Measurements from ENCODE around the gene NMRK1. TPM values are rescaled to one million over a fixed set of nuclear protein-coding genes. Genes with fewer than 3 reads are reported as not detected.

The NMRK1 gene
- total RNA-seq, 1 donor from 2014 or later = 3.5 TPM

DNA sequence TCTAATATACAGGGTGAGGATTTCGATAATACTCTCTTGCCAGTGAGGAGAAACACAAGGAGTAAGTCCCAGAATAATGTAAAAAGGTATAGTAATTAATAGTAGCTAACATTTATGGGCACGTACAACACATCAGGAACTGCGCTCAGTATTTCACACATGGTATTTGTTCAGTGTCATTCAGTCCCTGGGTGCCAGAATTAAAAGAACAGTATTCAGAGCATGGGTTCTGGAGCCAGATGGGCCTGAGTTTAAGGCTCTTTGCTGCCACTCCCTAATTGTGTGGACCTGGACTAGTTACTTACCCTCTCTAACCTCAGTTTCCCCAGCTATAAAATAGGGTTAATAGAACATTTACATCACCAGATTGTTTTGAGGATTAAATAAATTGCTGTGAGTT is 16.7 kb upstream of the NMRK1 start:
- Mint-ChIP-seq H3K36me3 (ENCODE audit: insufficient read depth) (no peaks in the 10 kb centered on the region), H3K27me3 (no peaks in the 10 kb centered on the region), H3K27ac (no peak overlapping the region), H3K4me1 (ENCODE audit: low read depth) (peaks cover 8% of the 10 kb centered on the region), H3K4me3 (ENCODE audit: low read depth) (no peak overlapping the region), H3K9me3 (ENCODE audit: low read depth) (no peaks in the 10 kb centered on the region)
- TF ChIP-seq, protein P1, sequence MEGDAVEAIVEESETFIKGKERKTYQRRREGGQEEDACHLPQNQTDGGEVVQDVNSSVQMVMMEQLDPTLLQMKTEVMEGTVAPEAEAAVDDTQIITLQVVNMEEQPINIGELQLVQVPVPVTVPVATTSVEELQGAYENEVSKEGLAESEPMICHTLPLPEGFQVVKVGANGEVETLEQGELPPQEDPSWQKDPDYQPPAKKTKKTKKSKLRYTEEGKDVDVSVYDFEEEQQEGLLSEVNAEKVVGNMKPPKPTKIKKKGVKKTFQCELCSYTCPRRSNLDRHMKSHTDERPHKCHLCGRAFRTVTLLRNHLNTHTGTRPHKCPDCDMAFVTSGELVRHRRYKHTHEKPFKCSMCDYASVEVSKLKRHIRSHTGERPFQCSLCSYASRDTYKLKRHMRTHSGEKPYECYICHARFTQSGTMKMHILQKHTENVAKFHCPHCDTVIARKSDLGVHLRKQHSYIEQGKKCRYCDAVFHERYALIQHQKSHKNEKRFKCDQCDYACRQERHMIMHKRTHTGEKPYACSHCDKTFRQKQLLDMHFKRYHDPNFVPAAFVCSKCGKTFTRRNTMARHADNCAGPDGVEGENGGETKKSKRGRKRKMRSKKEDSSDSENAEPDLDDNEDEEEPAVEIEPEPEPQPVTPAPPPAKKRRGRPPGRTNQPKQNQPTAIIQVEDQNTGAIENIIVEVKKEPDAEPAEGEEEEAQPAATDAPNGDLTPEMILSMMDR (IDR thresholded peaks at IDR 0.05; ENCODE audit: unreplicated experiment) = no peak
- DNase-seq (ENCODE audit: low spot score, unreplicated experiment) = no peak

DNA sequence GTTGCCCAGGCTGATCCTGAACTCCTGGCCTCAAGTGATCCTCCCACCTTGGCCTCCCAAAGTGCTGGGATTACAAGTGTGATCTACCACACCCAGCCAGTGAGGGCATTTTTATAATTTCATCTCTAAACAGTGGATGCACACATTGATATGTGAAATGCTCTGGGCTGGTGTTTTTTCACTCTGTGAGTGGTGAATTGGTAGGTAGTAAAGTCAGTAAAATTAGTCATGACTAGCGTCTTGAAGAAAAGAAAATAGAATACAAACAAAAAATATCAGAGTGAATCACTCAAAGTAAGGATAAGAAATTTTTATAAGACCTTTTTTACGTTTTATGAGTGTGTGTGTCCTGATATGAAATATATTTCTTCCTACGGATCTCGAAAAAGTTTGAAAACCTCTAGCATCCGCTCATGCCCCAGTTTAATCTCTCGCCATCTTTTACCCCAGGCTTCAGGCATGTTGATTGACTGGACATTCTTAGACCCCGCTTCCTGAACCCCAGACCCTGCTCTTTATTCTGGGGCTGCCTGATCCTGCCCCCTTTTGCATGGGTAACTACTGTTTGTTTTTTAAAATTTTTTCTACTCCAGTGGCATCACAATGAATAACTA is 14.3 kb upstream of the NMRK1 start:
- no peak for DNase-seq (ENCODE audit: low spot score, unreplicated experiment)
- Mint-ChIP-seq H3K4me1 (ENCODE audit: low read depth) (peaks cover 8% of the 10 kb centered on the region), H3K9me3 (ENCODE audit: low read depth) (no peaks in the 10 kb centered on the region), H3K27ac (no peak overlapping the region), H3K36me3 (ENCODE audit: insufficient read depth) (no peaks in the 10 kb centered on the region), H3K27me3 (no peaks in the 10 kb centered on the region), H3K4me3 (ENCODE audit: low read depth) (no peak overlapping the region)
- TF ChIP-seq, protein P1 (IDR thresholded peaks at IDR 0.05; ENCODE audit: unreplicated experiment) = no peak

DNA sequence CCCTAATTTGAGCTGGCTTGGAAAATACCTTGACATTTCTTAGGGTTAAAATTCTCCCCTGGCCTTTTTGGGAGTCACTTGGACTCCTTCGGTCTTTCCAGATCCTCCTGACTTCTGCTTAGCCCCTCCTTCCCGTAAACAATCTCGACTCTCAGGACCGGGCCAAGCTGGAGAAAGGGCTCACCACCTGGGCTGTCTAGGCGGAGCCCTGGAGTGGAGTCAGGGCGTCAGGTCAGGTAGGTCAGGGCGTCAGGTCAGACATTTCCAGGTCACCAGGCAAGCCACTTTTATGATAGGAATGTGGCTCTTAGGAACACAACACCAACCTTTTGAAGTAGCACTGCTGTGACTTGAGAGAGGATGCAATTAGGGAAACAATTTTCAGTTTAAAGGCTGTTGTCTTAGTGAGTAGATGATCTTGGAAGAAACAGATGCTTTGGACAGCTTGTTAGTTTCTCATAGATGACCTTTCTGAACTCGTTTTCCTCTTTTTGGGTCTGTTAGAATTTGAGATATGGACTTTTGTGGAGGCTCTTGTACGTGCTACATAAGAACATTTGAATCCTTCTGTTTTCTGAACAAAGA is 13.1 kb upstream of the NMRK1 start:
- Mint-ChIP-seq H3K4me1 (ENCODE audit: low read depth) (peaks cover 8% of the 10 kb centered on the region), H3K9me3 (ENCODE audit: low read depth) (no peaks in the 10 kb centered on the region)

DNA sequence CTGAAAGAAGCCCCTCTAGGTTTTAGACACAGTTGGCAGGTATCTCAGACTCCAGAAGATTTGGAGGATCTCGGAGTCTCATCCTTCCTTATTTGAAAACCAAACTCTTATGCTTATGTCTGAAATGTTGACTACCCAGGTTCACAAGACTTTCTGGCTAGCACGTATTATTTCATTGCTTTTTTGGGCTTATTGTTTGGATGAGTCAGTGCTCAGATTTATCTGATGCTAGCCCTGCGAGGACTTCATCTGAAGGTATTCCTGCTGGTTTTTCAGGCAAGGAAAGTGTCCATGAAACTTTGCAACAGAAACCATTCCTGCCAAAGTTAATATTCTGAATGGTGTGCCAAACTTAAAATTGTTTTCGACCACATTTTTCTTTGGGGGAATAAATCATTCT is 8.8 kb upstream of the NMRK1 start:
- Mint-ChIP-seq H3K27ac (no peak overlapping the region), H3K27me3 (no peaks in the 10 kb centered on the region)
- TF ChIP-seq, protein P1 (IDR thresholded peaks at IDR 0.05; ENCODE audit: unreplicated experiment) = no peak

More for the DNA sequence above, 13.1 kb upstream of the NMRK1 start:
- no peak for DNase-seq (ENCODE audit: low spot score, unreplicated experiment)
- TF ChIP-seq, protein P1 (IDR thresholded peaks at IDR 0.05; ENCODE audit: unreplicated experiment) = no peak
- Mint-ChIP-seq H3K36me3 (ENCODE audit: insufficient read depth) (no peaks in the 10 kb centered on the region), H3K4me3 (ENCODE audit: low read depth) (no peak overlapping the region), H3K27me3 (no peaks in the 10 kb centered on the region), H3K27ac (no peak overlapping the region)

DNA sequence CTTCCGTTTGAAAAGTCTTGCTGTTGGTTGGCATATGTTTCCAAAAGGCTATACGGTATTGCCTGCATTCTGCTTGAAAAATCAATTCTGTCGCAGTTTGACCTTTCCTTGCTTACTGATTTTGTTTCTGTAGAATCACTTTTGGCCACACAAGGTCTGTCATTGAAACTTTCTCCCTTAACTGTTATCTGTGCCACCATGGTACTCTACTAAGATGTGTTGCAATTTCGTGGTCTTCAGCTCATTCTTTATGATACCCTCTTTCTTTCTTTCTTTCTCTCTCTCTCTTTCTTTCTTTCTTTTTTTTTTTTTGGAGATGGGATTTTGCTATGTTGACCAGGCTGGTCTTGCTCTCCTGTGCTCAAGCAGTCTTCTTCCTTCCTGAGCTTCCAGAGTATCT is 4.8 kb upstream of the NMRK1 start:
- no peak overlapping the region for H3K4me3 Mint-ChIP-seq (ENCODE audit: low read depth)
- no peaks in the 10 kb centered on the region for H3K36me3 Mint-ChIP-seq (ENCODE audit: insufficient read depth)
- DNase-seq (ENCODE audit: low spot score, unreplicated experiment) = no peak
- TF ChIP-seq, protein P1 (IDR thresholded peaks at IDR 0.05; ENCODE audit: unreplicated experiment) = no peak
- H3K27ac Mint-ChIP-seq = no peak overlapping the region
- H3K27me3 Mint-ChIP-seq = no peaks in the 10 kb centered on the region
- peaks cover 25% of the 10 kb centered on the region for H3K4me1 Mint-ChIP-seq (ENCODE audit: low read depth)
- H3K9me3 Mint-ChIP-seq (ENCODE audit: low read depth) = no peaks in the 10 kb centered on the region

More for the DNA sequence above, 8.8 kb upstream of the NMRK1 start:
- DNase-seq (ENCODE audit: low spot score, unreplicated experiment) = no peak
- Mint-ChIP-seq H3K4me1 (ENCODE audit: low read depth) (peaks cover 24% of the 10 kb centered on the region), H3K9me3 (ENCODE audit: low read depth) (no peaks in the 10 kb centered on the region), H3K36me3 (ENCODE audit: insufficient read depth) (no peaks in the 10 kb centered on the region), H3K4me3 (ENCODE audit: low read depth) (no peak overlapping the region)
